Prostate gland (tissue), 2 donors: ENCODE results near the gene SLC2A8. TPM values are rescaled to one million over a fixed set of nuclear protein-coding genes. Genes with fewer than 3 reads are reported as not detected.

Experiments used
- DNase-seq: peaks from one replicate; pipeline ENCODE4 v3.0.0-alpha.2; 2019; ENCODE audit warnings: low spot score
- H3K27ac ChIP-seq, 2 donors: fragments of 200-600 bp; sonication (generic); 2 replicates each; pipeline ENCODE4 v1.5.1; 2017 to 2019
- H3K27me3 ChIP-seq: fragments of 200-600 bp; sonication (generic); replicated peaks from 2 replicates; pipeline ENCODE4 v1.5.1; 2019; ENCODE audit not compliant: insufficient read depth
- H3K36me3 ChIP-seq, 2 donors: fragments of 200-600 bp; sonication (generic); 1 replicate in 1 of 2; 2 replicates in 1 of 2; pipeline versions ENCODE4 v1.5.1 to v1.8.1; 2017 to 2019
- H3K4me1 ChIP-seq: fragments of 200-600 bp; sonication (generic); replicated peaks from 2 replicates; pipeline ENCODE4 v1.5.1; 2019
- H3K4me3 ChIP-seq, 2 donors: fragments of 200-600 bp; sonication (generic); 2 replicates each; pipeline ENCODE4 v1.5.1; 2017 to 2019
- H3K9me3 ChIP-seq: fragments of 200-600 bp; sonication (generic); 2 replicates; pipeline ENCODE4 v1.5.1; 2017
- CTCF ChIP-seq, 4 experiments: fragments of 200-600 bp in 2 of 4; fragments of 450-650 bp in 2 of 4; sonication (generic) in 2 of 4; IDR thresholded peaks; 1 replicate in 3 of 4; 2 replicates in 1 of 4; pipeline ENCODE4 v1.5.1; 2016 to 2019; ENCODE audit warnings: antibody characterized with exemption in 4 of 4, mild to moderate bottlenecking in 2 of 4, moderate library complexity in 2 of 4
- POLR2A ChIP-seq: fragments of 450-650 bp; IDR thresholded peaks from one replicate; pipeline ENCODE4 v1.6.1; 2016; ENCODE audit warnings: antibody characterized with exemption, mild to moderate bottlenecking
- POLR2AphosphoS5 ChIP-seq: sonication (generic); formaldehyde crosslinking; IDR thresholded peaks from one replicate; pipeline ENCODE4 v1.6.1; 2017; ENCODE audit warnings: antibody characterized with exemption
- WGBS: methylation state at CpG from one replicate; pipeline ENCODE4 v1.1.5; 2018; 5-methylcytosine and 5-hydroxymethylcytosine counted together
- intact Hi-C: fragments of 100-400 bp; cut with DNase I; formaldehyde crosslinking; loops from one replicate; pipeline ENCODE4 v1.14.2; 2022
- total RNA-seq, 2 donors: library from RNA; depleted of rRNA; stranded (reverse); fragments of >200 nt; gene quantifications; one replicate each; pipeline ENCODE4 v1.1.0, GENCODE V29; 2016

Gene SLC2A8
- total RNA-seq, 2 donors from 2014 or later = 29.3 to 69.3 TPM

- H3K36me3 ChIP-seq = peaks cover 8 to 11% of the 10 kb centered on the region in 2 donors
Observed at GRCh38 chr9:127404631-127405030, 7.7 kb downstream of the SLC2A8 start.

DNA sequence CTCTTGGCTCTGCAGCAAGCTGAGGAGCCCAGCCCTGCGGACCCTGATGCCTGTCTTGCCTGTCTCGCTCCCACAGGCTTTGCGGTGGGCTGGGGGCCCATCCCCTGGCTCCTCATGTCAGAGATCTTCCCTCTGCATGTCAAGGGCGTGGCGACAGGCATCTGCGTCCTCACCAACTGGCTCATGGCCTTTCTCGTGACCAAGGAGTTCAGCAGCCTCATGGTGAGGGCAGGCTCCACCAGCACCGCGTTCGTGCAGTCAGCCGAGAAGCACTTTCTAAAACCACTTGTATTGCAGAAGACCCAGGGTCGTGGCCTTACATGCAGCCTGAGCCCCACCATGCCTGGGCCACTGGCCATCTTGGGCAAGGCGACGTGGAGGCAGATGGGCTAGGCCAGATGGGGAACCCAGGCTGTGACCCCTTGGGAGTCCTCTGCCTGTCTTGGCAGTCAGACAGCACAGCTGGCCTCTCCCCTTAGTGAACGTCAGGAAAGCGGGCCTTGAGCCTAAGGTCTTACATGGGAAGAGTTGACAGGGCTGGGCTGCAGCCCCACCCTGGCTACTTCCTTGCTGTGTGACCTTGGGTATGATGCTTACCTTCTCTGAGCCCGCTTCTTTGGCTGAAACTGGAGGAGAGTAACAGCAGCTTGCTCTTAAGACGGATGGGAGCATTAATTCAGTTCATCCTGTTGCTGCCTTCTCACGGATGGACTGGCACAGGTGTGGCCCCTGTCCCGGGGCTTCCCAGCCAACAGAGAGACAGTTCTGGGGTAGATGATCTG is 8.6 kb downstream of the SLC2A8 start:
- no peak overlapping the region for H3K27ac ChIP-seq
- H3K27me3 ChIP-seq = no peaks in the 10 kb centered on the region
- H3K4me3 ChIP-seq = no peak overlapping the region
- H3K4me1 ChIP-seq = no peaks in the 10 kb centered on the region
- TF ChIP-seq POLR2A = no peak
- no peak for TF ChIP-seq POLR2AphosphoS5
- TF ChIP-seq CTCF (IDR thresholded peaks at IDR 0.05) = no peak
- no peak for DNase-seq
- H3K36me3 ChIP-seq = peaks cover 8% of the 10 kb centered on the region in 2 donors
- intact Hi-C loops = no loop called here
- 88% methylated on average over 20 of the region's 20 CpGs for WGBS
- no peaks in the 10 kb centered on the region for H3K9me3 ChIP-seq

More at GRCh38 chr9:127404631-127405030, 7.7 kb downstream of the SLC2A8 start:
- no peak overlapping the region for H3K4me3 ChIP-seq
- 88% methylated on average over 23 of the region's 23 CpGs for WGBS
- no peak for TF ChIP-seq POLR2A
- TF ChIP-seq CTCF (IDR thresholded peaks at IDR 0.05) = no peak
- TF ChIP-seq POLR2AphosphoS5 = no peak
- no peak overlapping the region for H3K27ac ChIP-seq
- intact Hi-C loops = no loop called here
- no peak for DNase-seq
- no peaks in the 10 kb centered on the region for H3K9me3 ChIP-seq
- no peaks in the 10 kb centered on the region for H3K4me1 ChIP-seq
- no peaks in the 10 kb centered on the region for H3K27me3 ChIP-seq

GRCh38 chr9:127406799-127407491 is 10.0 kb downstream of the SLC2A8 start:
- Histone ChIP-seq H3K4me3 (no peak overlapping the region), H3K27ac (peak overlapping the region; percentile 2 to 19)
- WGBS = 82% methylated on average over 12 of the region's 13 CpGs

GRCh38 chr9:127407492-127407843 is 10.5 kb downstream of the SLC2A8 start:
- no peak overlapping the region for H3K4me3 ChIP-seq
- 64% methylated on average over 6 of the region's 6 CpGs for WGBS
- no peaks in the 10 kb centered on the region for H3K4me1 ChIP-seq
- no peaks in the 10 kb centered on the region for H3K9me3 ChIP-seq
- peaks cover 7 to 8% of the 10 kb centered on the region in 2 donors for H3K36me3 ChIP-seq
- intact Hi-C loops = no loop called here
- peak overlapping the region; percentile 2 to 19 for H3K27ac ChIP-seq
- DNase-seq = no peak
- H3K27me3 ChIP-seq = no peaks in the 10 kb centered on the region
- no peak for TF ChIP-seq CTCF (IDR thresholded peaks at IDR 0.05)
- TF ChIP-seq POLR2AphosphoS5 = no peak
- no peak for TF ChIP-seq POLR2A

More at GRCh38 chr9:127406799-127407491, 10.0 kb downstream of the SLC2A8 start:
- intact Hi-C loops = no loop called here
- no peak for TF ChIP-seq POLR2A
- TF ChIP-seq CTCF (IDR thresholded peaks at IDR 0.05) = no peak
- TF ChIP-seq POLR2AphosphoS5 = no peak
- DNase-seq = no peak
- H3K9me3 ChIP-seq = no peaks in the 10 kb centered on the region
- H3K4me1 ChIP-seq = no peaks in the 10 kb centered on the region
- H3K27me3 ChIP-seq = no peaks in the 10 kb centered on the region
- H3K36me3 ChIP-seq = peaks cover 7 to 8% of the 10 kb centered on the region in 2 donors
